DOHH2 (cell line): ENCODE measurements around the gene CBLL1.

Experiments
- H3F3A ChIP-seq: fragments of 200-600 bp; sonication (generic), shearing (Covaris generic); 2 replicates; pipeline ENCODE4 v1.6.0; 2016; ENCODE audit warnings: antibody characterized with exemption, mild to moderate bottlenecking; ENCODE audit not compliant: control insufficient read depth, insufficient read depth
- H3K27ac ChIP-seq: fragments of 200-600 bp; sonication (generic); 2 replicates; pipeline ENCODE4 v1.5.1; 2014; ENCODE audit warnings: low read depth, mild to moderate bottlenecking, low read length, moderate library complexity
- H3K27me3 ChIP-seq: fragments of 200-600 bp; sonication (generic); 2 replicates; pipeline ENCODE4 v1.6.1; 2014; ENCODE audit warnings: mild to moderate bottlenecking, low read length, mixed read lengths; ENCODE audit not compliant: control insufficient read depth
- H3K36me3 ChIP-seq: fragments of 200-600 bp; sonication (generic); 2 replicates; pipeline ENCODE4 v1.6.1; 2014; ENCODE audit warnings: mild to moderate bottlenecking, low read length, moderate library complexity, mixed read lengths; ENCODE audit not compliant: control insufficient read depth
- H3K4me1 ChIP-seq: fragments of 200-600 bp; sonication (generic); 2 replicates; pipeline ENCODE4 v1.6.1; 2014; ENCODE audit warnings: mild to moderate bottlenecking, low read length, mixed read lengths; ENCODE audit not compliant: control insufficient read depth
- H3K4me2 ChIP-seq: fragments of 200-600 bp; sonication (generic); 2 replicates; pipeline ENCODE4 v1.6.0; 2014; ENCODE audit warnings: mild to moderate bottlenecking, low read length, moderate library complexity
- H3K4me3 ChIP-seq: fragments of 200-600 bp; sonication (generic); 2 replicates; pipeline ENCODE4 v1.5.1; 2014; ENCODE audit warnings: mild to moderate bottlenecking, low read length, mixed read lengths
- H3K79me2 ChIP-seq: fragments of 200-600 bp; sonication (generic); 2 replicates; pipeline ENCODE4 v1.6.1; 2014; ENCODE audit warnings: mild to moderate bottlenecking, low read length, mixed read lengths; ENCODE audit not compliant: control insufficient read depth
- H3K9me2 ChIP-seq: fragments of 200-600 bp; sonication (generic); replicated peaks from 2 replicates; pipeline ENCODE4 v1.6.1; 2014; ENCODE audit warnings: mild to moderate bottlenecking, low read length, mixed read lengths; ENCODE audit not compliant: control insufficient read depth
- H3K9me3 ChIP-seq: fragments of 200-600 bp; sonication (generic); 2 replicates; pipeline ENCODE4 v1.6.1; 2014; ENCODE audit warnings: antibody characterized with exemption, low read length, mixed read lengths; ENCODE audit not compliant: control insufficient read depth, insufficient read depth
- H4K20me1 ChIP-seq: fragments of 200-600 bp; sonication (generic); 2 replicates; pipeline ENCODE4 v1.6.0; 2014; ENCODE audit warnings: low read depth, mild to moderate bottlenecking, antibody characterized with exemption, low read length, moderate library complexity; ENCODE audit not compliant: control insufficient read depth, insufficient read depth
- EZH2phosphoT487 ChIP-seq: fragments of 200-600 bp; sonication (generic); IDR thresholded peaks from 2 replicates; pipeline ENCODE4 v1.6.1; 2017; ENCODE audit warnings: borderline replicate concordance, mild to moderate bottlenecking, antibody characterized with exemption, low read length, moderate library complexity, mixed read lengths
- TF ChIP-seq, protein P1 (sequence below): fragments of 200-600 bp; sonication (generic); IDR thresholded peaks from one replicate; pipeline ENCODE4 v1.5.1; 2014; ENCODE audit warnings: antibody characterized with exemption, mild to moderate bottlenecking, low read depth, low read length; ENCODE audit not compliant: poor library complexity, severe bottlenecking

CBLL1 gene

DNA sequence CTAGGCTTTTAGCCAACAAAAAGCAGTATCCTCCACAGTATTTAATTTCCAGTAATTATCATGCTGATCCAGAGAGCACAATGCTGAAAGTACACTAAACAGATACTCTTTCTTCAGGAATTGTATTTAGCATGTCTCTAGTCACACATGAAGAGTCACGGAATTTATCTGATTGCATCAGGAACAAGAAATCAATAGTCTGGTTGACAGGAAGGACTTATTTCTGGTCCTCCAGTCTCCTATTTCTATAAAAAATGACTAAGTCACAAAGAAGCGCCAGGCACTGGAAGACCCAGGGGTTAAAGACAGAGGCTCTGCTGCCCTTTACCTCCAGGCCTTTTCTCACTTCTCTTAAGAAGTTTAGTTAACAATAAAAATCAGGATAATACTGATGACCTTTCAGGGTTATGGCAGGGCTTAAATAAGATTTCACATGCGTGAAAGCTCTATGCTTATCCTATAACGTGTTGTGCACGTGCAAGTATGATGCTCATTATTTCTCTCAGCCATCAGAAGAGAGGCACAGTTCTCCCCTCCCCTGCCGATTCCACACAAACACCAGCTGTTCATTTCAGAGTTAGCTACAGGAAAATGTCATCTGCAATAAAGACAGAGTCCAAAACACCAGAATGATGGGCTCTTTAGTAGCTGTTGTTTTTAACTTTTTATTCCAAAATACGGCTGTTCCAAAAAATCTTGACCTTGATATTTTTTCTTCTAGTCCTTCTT is 46.5 kb upstream of the CBLL1 start:
- TF ChIP-seq, protein P1, sequence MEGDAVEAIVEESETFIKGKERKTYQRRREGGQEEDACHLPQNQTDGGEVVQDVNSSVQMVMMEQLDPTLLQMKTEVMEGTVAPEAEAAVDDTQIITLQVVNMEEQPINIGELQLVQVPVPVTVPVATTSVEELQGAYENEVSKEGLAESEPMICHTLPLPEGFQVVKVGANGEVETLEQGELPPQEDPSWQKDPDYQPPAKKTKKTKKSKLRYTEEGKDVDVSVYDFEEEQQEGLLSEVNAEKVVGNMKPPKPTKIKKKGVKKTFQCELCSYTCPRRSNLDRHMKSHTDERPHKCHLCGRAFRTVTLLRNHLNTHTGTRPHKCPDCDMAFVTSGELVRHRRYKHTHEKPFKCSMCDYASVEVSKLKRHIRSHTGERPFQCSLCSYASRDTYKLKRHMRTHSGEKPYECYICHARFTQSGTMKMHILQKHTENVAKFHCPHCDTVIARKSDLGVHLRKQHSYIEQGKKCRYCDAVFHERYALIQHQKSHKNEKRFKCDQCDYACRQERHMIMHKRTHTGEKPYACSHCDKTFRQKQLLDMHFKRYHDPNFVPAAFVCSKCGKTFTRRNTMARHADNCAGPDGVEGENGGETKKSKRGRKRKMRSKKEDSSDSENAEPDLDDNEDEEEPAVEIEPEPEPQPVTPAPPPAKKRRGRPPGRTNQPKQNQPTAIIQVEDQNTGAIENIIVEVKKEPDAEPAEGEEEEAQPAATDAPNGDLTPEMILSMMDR, result no peak
- TF ChIP-seq EZH2phosphoT487, result no peak
- H3K36me3 ChIP-seq, result no peaks in the 10 kb centered on the region
- no peaks in the 10 kb centered on the region for H3F3A ChIP-seq
- no peak overlapping the region for H3K4me2 ChIP-seq
- peaks cover 23% of the 10 kb centered on the region for H3K27me3 ChIP-seq
- H3K9me3 ChIP-seq, result no peaks in the 10 kb centered on the region
- no peak overlapping the region for H3K4me3 ChIP-seq
- H4K20me1 ChIP-seq, result no peaks in the 10 kb centered on the region
- H3K79me2 ChIP-seq, result no peaks in the 10 kb centered on the region
- H3K27ac ChIP-seq, result no peak overlapping the region
- H3K4me1 ChIP-seq, result no peaks in the 10 kb centered on the region
- no peaks in the 10 kb centered on the region for H3K9me2 ChIP-seq

DNA sequence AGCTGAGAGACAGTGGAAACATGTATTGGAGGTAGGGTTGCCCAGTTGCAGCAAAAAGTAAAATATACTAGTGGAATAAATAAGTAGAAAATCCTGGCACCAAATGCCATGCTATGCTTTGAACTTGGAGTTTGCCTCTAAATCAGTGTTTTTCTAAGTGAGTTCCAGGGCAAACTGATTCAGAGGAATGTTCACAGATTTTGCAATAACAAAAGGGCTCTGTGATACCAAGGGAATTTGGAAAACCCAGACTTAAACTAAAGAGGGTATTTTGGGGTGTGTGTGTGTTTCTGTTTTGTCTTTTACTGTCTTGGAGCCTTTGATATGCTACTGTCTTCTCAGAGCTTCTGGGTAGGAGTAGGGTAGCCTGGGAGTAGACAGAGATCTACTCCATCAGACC is 43.4 kb upstream of the CBLL1 start:
- no peaks in the 10 kb centered on the region for H3K9me3 ChIP-seq
- no peak overlapping the region for H3K4me3 ChIP-seq
- no peaks in the 10 kb centered on the region for H3K4me1 ChIP-seq
- H3K4me2 ChIP-seq, result no peak overlapping the region
- H3F3A ChIP-seq, result no peaks in the 10 kb centered on the region
- H3K9me2 ChIP-seq, result no peaks in the 10 kb centered on the region
- no peak for TF ChIP-seq EZH2phosphoT487
- TF ChIP-seq, protein P1, result no peak
- H3K79me2 ChIP-seq, result no peaks in the 10 kb centered on the region
- H4K20me1 ChIP-seq, result no peaks in the 10 kb centered on the region
- no peaks in the 10 kb centered on the region for H3K36me3 ChIP-seq
- no peak overlapping the region for H3K27ac ChIP-seq
- H3K27me3 ChIP-seq, result 0 out of 2 replicates have a peak, but pooled peaks cover 4% of the 10 kb centered on the region

DNA sequence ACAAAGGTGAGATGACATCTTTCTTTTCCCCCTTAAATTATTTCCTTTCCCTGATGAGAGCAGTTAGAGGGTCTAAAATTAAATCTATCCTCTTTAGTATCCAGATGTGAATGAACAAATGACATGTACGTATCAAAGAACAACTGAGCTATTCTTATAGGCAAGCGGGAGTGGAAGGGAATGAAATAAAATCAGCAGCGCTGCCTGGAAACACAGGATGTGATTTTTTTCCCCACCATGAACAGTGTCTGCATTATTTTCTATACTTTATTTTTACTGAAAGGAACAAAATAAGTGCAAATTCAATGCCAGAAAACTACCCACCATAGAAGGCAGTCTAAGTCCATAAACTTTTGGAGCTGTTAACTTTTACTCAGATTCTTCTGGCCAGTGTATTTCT is 42.8 kb upstream of the CBLL1 start:
- H3K27me3 ChIP-seq, result 0 out of 2 replicates have a peak, but pooled peaks cover under 1% of the 10 kb centered on the region

More for the DNA sequence above, 42.8 kb upstream of the CBLL1 start:
- Histone ChIP-seq H3K4me2 (no peak overlapping the region), H3K27ac (no peak overlapping the region), H3F3A (no peaks in the 10 kb centered on the region), H3K9me2 (no peaks in the 10 kb centered on the region), H3K9me3 (no peaks in the 10 kb centered on the region), H3K79me2 (no peaks in the 10 kb centered on the region), H3K4me3 (no peak overlapping the region), H3K36me3 (no peaks in the 10 kb centered on the region), H3K4me1 (no peaks in the 10 kb centered on the region), H4K20me1 (no peaks in the 10 kb centered on the region)
- TF ChIP-seq, protein P1, result no peak
- TF ChIP-seq EZH2phosphoT487, result no peak
